C4-2B (cell line): ENCODE results near the gene TMPRSS5.

Experiments used
- ZFX ChIP-seq: fragments of 450-650 bp; IDR thresholded peaks from 2 replicates; pipeline ENCODE4 v1.6.1; 2017
- TF ChIP-seq, protein P1 (sequence below): fragments of 450-650 bp; conservative IDR thresholded peaks from 2 replicates; pipeline ENCODE4 v1.5.1; 2017; ENCODE audit warnings: mild to moderate bottlenecking

DNA sequence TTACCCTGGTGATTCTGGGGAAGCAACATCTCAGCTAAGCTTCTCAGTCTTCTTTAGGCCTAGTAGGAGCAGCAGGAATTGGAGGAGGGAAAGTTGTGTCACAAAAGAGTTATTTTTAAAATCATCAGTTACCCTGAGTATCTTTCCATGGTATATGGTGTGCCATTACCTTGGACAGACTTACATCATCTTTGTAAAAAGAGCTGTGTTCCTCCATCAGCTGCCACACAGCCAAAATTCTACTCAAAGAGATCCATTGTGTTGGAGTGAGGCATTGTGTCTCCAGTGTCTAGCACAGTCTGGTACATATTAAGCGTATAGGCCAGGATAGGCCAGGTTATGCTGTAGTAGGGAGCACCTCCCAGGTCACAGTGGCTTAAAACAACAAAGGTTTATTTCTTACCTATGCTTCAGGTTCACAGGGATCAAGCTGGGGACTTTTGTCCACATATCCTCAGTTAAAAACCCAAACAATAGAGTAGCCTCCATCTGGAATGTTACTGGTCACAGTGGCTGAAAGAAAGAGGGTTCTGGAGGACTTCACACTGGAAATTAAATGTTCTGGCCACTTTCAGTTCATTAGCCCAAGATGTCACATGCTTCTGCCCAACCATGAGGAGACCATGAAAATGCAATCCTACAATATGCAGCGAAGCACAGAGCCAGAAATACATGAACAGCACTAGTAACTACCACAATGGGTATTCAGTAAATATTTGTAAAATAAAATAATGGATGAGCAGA is 9.9 kb upstream of the TMPRSS5 start:
- TF ChIP-seq, protein P1, sequence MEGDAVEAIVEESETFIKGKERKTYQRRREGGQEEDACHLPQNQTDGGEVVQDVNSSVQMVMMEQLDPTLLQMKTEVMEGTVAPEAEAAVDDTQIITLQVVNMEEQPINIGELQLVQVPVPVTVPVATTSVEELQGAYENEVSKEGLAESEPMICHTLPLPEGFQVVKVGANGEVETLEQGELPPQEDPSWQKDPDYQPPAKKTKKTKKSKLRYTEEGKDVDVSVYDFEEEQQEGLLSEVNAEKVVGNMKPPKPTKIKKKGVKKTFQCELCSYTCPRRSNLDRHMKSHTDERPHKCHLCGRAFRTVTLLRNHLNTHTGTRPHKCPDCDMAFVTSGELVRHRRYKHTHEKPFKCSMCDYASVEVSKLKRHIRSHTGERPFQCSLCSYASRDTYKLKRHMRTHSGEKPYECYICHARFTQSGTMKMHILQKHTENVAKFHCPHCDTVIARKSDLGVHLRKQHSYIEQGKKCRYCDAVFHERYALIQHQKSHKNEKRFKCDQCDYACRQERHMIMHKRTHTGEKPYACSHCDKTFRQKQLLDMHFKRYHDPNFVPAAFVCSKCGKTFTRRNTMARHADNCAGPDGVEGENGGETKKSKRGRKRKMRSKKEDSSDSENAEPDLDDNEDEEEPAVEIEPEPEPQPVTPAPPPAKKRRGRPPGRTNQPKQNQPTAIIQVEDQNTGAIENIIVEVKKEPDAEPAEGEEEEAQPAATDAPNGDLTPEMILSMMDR = no peak
- TF ChIP-seq ZFX = no peak
